Measurements from ENCODE around the gene FUCA1.
A peak's percentile ranks its signal among the peaks of the same experiment; 100 is the strongest.
"Not testable (repeated sequence)": the region's sequence is repeated elsewhere in the genome, so short reads cannot be mapped to it uniquely, and the experiment has no call there.

Gene FUCA1

DNA sequence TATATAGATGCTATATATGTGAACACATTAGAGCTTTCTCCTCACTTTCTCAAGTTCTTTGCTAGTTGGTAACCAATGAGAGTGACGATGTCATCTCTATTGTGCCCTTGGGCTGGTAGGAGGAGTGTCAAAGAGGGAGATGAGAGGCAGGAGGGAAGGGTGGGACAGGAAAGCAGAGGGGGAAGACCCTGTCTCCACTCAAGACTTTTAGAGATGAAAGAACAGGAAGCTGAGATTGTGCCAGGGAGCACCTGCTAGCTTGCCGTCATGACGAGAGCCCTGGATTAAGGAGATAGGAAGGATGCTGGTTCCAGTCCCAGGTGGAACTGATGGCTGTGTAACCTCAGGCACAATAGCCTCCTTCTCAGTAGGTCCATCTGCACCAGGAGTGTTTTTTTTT, 28.4 kb upstream of the FUCA1 start:
- no peak for DNase-seq (ENCODE audit: low read depth in 2 of 3, low spot score in 1 of 3)

- DNase-seq (ENCODE audit: low read depth in 2 of 3, low spot score in 1 of 3) = no peak
Observed at GRCh38 chr1:23895993-23896392, 27.9 kb upstream of the FUCA1 start.

DNA sequence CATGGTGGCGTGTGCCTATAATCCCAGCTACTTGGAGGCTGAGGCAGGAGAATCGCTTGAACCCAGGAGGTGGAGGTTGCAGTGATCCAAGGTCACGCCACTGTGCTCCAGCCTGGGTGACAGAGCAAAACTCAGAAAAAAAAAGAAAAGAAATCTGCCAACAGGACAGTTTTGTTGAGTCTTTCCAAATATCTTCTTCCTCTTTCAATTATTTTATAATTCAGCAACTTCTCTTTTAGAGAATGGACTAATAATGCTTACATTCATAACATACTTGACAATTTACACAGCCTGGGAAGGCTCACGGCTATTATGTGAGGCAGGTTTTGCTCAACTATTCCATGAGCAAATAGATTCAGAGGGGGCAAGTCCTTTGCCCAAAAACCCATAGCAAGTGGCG, 27.0 kb upstream of the FUCA1 start:
- no peak for DNase-seq (ENCODE audit: low read depth in 2 of 3, low spot score in 1 of 3)

DNA sequence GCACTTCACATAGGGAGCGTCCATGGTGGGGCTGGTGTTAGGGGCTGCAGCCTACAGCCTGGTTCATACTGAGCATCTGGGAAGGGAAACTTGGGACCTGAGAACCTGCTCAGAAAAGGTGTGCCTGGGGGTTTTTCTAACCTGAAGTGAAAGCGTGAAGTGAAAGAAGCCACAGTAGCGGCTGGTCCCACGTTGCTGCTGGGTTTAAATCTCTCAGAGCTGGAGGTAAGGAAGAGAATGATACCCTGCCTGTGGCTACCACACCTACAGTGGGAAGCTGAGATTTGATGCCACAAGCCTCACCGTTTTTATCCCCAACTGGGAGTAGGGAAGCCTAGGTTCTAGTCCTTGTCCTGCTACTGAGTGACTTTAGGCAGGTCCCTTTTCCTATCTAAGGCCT, 21.0 kb upstream of the FUCA1 start:
- DNase-seq (ENCODE audit: low read depth in 2 of 3, low spot score in 1 of 3) = no peak

DNA sequence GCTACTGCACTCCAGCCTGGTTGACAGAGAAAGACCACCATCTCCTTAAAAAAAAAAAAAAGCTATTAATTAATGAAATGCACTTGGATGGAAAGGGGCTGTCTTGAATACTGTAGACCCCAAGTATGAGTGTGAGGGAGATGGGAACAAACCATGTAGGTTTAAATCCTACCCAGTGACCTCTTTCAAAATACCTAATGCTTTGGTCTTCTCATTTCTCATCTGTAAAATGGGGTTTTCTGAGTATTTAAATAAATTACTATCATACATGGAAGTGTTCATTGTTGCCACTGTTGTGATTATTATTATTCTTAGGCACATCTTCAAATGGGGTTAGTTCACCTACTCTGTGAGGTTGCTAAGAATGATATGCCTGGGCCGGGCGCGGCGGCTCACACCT, 17.1 kb upstream of the FUCA1 start:
- DNase-seq (ENCODE audit: low read depth in 2 of 3, low spot score in 1 of 3) = no peak

DNA sequence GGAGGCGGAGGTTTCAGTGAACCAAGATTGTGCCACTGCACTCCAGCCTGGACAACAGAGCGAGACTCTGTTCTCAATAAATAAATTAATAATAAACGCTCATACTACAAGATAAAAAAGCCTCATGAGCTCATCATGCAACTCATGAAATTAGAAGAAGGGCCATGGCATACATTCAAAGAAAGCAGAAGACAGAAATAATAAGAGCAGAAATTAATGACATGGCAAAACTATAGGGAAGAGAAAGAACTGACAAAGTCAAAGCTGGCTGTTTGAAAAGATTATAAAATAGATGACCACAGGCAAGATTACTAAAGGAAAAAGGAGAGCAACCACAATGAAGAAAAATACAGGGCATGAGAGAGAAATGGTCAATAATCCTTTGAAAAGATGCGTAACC, 14.7 kb upstream of the FUCA1 start:
- DNase-seq (ENCODE audit: low read depth in 2 of 3, low spot score in 1 of 3) = no peak

- DNase-seq (ENCODE audit: low read depth in 2 of 3, low spot score in 1 of 3) = no peak
Observed at GRCh38 chr1:23879809-23880208, 11.7 kb upstream of the FUCA1 start.

- no peak for DNase-seq (ENCODE audit: low read depth in 2 of 3, low spot score in 1 of 3)
Observed at GRCh38 chr1:23878668-23879067, 10.6 kb upstream of the FUCA1 start.

GRCh38 chr1:23875382-23875781, 7.3 kb upstream of the FUCA1 start:
- DNase-seq (ENCODE audit: low read depth in 2 of 3, low spot score in 1 of 3) = no peak

DNA sequence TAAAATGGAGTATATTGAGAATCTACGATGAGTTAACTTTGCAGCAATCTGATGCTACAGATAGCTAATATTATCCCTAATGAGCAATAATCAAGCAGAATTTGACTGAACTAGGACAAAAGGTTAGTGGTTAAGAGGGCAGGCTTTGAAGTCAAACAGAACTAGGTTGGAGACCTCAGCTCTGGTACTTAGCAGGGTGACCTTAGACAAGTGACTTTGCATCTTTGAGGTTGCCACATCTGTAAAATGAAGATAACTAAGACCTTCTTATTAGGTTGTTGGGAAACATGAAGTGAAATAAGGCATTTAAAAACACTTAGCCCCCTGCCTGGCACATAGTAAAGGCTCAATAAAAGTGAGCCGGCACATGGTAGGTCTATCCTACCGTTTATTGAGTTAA, 4.3 kb upstream of the FUCA1 start:
- no peak for DNase-seq (ENCODE audit: low read depth in 2 of 3, low spot score in 1 of 3)

GRCh38 chr1:23869051-23869450, 961 bp upstream of the FUCA1 start:
- no peak for DNase-seq (ENCODE audit: low read depth in 2 of 3, low spot score in 1 of 3)

DNA sequence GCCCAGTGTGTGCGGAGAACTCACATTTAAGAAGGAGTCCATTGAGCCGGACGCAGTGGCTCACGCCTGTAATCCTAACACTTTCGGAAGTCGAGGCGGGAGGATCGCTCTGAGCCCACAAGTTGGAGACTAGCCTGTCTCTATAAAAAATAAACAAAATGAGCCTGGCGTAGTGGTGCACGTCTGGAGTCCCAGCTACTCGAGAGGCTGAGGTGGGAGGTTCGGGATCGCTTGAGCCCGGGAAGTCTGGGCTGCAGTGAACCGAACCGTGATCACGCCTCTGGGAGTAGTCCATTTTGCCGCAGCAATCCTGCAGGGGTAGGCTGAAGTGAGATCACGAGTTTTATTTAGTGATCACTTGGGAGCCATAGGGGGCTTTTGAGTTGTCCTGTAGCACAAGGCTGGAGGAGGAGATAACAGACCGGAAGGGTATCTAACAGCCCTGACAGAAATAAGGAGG, 497 bp upstream of the FUCA1 start:
- DNase-seq (ENCODE audit: low read depth in 2 of 3, low spot score in 1 of 3) = peak in 1 of 3 donors; percentile 0

GRCh38 chr1:23867542-23867894, 572 bp downstream of the FUCA1 start:
- no peak for DNase-seq (ENCODE audit: low read depth in 2 of 3, low spot score in 1 of 3)

- DNase-seq (ENCODE audit: low read depth in 2 of 3, low spot score in 1 of 3) = no peak
Observed at GRCh38 chr1:23865543-23865930, 2.6 kb downstream of the FUCA1 start.

DNA sequence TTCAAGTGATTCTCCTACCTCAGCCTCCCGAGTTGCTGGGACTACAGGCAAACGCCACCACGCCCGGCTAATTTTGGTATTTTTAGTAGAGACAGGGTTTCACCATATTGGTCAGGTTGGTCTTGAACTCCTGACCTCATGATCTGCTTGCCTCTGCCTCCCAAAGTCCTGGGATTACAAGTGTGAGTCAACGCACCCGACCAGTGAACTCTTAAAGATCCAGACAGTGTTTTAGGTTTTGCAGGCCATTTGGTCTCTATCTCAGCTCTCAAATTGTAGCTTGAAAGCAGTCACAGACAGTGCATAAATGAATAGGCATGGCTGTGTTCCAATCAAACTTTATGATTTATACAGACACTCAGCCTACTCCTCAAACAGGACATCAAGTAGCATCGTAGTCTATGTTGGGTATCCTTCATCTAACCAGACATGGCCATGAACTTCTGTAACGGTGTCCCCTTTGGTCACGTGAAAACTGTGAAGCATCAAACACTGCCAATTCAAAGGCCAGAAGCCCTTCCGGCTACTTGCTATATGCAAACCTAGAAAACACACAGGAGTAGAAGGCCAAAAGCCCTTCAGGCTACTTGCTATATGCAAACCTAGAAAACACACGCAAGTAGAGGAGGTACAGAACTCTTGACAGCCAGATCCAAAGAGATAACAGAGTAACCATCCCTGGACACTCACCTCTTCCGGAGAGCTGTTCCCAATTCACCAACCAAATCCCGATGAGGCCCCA, 3.1 kb downstream of the FUCA1 start:
- no peak for DNase-seq (ENCODE audit: low read depth in 2 of 3, low spot score in 1 of 3)

DNA sequence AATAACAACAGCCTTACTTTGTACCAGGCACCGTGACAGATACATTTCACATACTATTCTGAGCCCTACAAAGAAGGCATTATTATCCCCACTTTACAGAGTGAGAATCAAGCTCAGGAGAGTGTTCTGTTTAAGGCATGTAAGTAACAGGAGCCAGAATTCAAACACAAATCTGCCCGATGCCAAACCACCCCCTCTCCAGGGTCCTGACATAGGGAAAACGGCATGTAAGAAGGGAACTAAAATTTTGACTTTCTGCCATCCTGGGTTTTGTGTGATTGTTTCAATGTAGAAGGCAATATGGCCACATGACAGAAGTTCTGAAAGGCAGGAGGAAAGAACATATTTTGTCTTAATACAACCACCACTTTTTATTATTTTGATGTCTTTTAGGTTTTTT, 5.5 kb downstream of the FUCA1 start:
- DNase-seq (ENCODE audit: low read depth in 2 of 3, low spot score in 1 of 3) = no peak

DNA sequence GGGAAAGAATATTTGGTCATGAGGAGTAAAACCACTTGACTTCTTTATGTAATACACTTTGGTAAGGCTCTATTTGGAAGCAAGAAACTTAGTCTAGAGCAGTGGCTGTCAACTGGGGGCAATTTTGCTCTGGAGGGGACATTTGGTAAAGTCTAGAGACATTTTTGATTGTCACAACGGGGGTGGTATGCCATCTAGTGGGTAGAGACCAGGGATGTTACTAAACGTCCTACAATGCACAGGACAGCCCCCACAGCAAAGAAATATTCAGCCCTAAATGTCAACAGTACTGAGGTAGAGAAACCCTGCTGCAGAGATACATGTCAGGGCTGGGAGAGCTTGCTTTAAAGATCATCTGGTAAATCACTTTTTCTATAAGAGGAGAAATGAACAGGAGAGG, 13.5 kb downstream of the FUCA1 start:
- DNase-seq (ENCODE audit: low read depth in 2 of 3, low spot score in 1 of 3) = no peak

DNA sequence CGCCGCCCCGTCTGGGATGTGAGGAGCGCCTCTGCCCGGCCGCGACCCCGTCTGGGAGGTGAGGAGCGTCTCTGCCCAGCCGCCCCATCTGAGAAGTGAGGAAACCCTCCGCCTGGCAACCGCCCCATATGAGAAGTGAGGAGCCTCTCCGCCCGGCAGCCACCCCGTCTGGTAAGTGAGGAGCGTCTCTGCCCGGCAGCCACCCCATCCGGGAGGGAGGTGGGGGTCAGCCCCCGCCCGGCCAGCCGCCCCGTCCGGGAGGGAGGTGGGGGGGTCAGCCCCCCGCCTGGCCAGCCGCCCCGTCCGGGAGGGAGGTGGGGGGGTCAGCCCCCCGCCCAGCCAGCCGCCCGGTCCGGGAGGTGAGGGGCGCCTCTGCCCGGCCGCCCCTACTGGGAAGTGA, 15.0 kb downstream of the FUCA1 start:
- DNase-seq (ENCODE audit: low read depth in 2 of 3, low spot score in 1 of 3) = not testable (repeated sequence)

DNA sequence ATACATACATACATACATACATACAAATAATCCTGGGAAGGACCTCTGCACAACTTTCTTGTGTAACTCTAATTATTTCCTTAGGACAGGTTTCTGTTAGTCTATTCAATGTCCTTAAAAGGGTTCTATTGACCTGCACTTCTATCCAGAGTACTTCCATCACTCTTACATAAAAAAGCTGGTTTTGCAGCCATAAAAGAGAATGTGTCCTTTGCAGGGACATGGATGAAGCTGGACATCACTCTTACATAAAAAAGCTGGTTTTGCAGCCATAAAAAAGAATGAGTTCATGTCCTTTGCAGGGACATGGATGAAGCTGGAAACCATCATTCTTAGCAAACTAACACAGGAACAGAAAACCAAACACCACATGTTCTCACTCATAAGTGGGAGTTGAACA, 16.7 kb downstream of the FUCA1 start:
- DNase-seq (ENCODE audit: low read depth in 2 of 3, low spot score in 1 of 3) = not testable (repeated sequence)

GRCh38 chr1:23848673-23849616, 19.1 kb downstream of the FUCA1 start:
- no peak for DNase-seq (ENCODE audit: low read depth in 2 of 3, low spot score in 1 of 3)

- not testable (repeated sequence) for DNase-seq (ENCODE audit: low read depth in 2 of 3, low spot score in 1 of 3)
Observed at GRCh38 chr1:23847482-23848095, 20.5 kb downstream of the FUCA1 start.

GRCh38 chr1:23845163-23845562, 22.9 kb downstream of the FUCA1 start:
- no peak for DNase-seq (ENCODE audit: low read depth in 2 of 3, low spot score in 1 of 3)
